ENCODE results near the gene KCNG2.

KCNG2 gene

DNA sequence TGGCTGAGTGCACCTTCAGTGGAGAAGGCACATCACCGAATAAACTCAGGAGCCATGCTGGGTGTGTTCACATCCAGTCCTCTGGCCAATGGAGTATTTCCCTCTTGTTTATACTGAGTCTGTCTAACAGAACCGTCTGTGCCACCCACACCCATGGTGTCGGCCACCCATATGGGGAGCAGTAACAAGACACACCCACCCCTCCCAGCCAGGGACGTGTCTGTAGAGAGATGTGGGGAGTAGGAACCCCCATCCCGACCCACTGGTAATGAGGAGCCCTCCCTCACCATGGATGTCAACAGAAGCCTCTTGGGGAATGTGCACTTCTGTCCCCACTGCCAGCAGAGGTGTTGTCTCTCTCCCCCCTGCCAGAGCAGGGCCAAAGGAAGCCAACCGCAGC, 37.1 kb downstream of the KCNG2 start:
- Histone ChIP-seq H3K27ac (ENCODE audit: low read depth, low read length) (no peak overlapping the region), H3K36me3 (ENCODE audit: insufficient read depth, low read length) (no peaks in the 10 kb centered on the region), H3K9ac (ENCODE audit: low read length) (no peak overlapping the region), H3K27me3 (ENCODE audit: control insufficient read depth in 1 of 2, insufficient read depth in 2 of 2, low read length in 2 of 2) (peaks cover 0 to 5% of the 10 kb centered on the region in 2 donors), H3K9me3 (ENCODE audit: low read length) (no peaks in the 10 kb centered on the region), H3K4me3 (ENCODE audit: low read depth in 1 of 2, low read length in 2 of 2) (no peak overlapping the region), H3K4me1 (ENCODE audit: insufficient read depth, low read length) (no peaks in the 10 kb centered on the region)

DNA sequence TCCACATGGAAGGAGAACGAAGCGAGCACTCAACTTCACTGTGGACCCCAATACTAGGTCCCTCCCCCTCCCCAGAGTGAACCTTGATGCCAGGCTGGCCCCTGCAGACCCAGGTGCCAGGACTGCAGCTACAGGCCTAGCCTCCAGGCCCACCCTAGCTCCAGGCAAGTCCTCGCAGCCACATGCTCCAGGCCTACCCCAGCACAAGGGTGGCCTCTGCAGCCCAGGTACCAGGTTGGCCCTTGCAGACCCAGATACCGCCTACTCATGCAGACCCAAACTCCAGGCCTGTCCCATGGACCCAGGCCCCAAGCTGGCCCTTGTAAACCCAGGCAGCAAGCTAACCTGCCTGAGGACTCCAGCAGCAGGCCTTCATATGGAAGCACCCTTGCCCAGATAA, 44.2 kb downstream of the KCNG2 start:
- no peak overlapping the region for H3K27ac ChIP-seq (ENCODE audit: low read depth, low read length)
- no peaks in the 10 kb centered on the region for H3K36me3 ChIP-seq (ENCODE audit: insufficient read depth, low read length)
- H3K9me3 ChIP-seq (ENCODE audit: low read length) = no peaks in the 10 kb centered on the region
- H3K4me1 ChIP-seq (ENCODE audit: insufficient read depth, low read length) = no peaks in the 10 kb centered on the region
- H3K4me3 ChIP-seq (ENCODE audit: low read depth in 1 of 2, low read length in 2 of 2) = no peak overlapping the region
- no peaks in the 10 kb centered on the region for H3K27me3 ChIP-seq (ENCODE audit: control insufficient read depth in 1 of 2, insufficient read depth in 2 of 2, low read length in 2 of 2)
- H3K9ac ChIP-seq (ENCODE audit: low read length) = no peak overlapping the region

DNA sequence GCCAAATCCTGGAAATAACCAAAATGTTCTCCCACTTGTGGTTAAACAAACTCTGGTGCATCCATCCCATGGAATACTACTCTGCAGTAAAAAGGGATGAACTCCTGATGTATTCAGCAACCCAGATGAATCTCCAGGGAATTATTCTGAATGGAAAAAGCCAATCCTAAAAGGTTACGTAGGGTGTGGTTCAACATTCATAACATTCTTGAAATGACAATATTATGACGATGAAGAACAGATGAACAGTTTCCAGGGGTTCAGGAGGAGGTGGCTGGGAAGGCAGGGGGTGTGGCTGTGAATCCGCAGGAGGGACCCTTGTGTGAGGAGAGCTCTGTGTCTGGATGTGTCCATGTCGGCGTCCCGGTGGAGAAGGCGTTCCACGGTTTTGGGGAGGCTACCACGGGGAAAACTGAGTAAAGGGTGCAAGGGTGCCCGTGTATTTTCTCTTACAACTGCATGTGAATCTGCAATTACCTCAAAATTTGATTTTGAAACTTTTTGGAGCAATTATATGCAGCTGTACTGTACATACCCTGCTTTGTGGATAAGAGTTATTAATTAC, 47.3 kb downstream of the KCNG2 start:
- no peak overlapping the region for H3K4me3 ChIP-seq (ENCODE audit: low read depth in 1 of 2, low read length in 2 of 2)
- no peak overlapping the region for H3K9ac ChIP-seq (ENCODE audit: low read length)
- H3K9me3 ChIP-seq (ENCODE audit: low read length) = no peaks in the 10 kb centered on the region
- no peaks in the 10 kb centered on the region for H3K36me3 ChIP-seq (ENCODE audit: insufficient read depth, low read length)
- H3K4me1 ChIP-seq (ENCODE audit: insufficient read depth, low read length) = no peaks in the 10 kb centered on the region
- no peaks in the 10 kb centered on the region for H3K27me3 ChIP-seq (ENCODE audit: control insufficient read depth in 1 of 2, insufficient read depth in 2 of 2, low read length in 2 of 2)
- H3K27ac ChIP-seq (ENCODE audit: low read depth, low read length) = no peak overlapping the region

DNA sequence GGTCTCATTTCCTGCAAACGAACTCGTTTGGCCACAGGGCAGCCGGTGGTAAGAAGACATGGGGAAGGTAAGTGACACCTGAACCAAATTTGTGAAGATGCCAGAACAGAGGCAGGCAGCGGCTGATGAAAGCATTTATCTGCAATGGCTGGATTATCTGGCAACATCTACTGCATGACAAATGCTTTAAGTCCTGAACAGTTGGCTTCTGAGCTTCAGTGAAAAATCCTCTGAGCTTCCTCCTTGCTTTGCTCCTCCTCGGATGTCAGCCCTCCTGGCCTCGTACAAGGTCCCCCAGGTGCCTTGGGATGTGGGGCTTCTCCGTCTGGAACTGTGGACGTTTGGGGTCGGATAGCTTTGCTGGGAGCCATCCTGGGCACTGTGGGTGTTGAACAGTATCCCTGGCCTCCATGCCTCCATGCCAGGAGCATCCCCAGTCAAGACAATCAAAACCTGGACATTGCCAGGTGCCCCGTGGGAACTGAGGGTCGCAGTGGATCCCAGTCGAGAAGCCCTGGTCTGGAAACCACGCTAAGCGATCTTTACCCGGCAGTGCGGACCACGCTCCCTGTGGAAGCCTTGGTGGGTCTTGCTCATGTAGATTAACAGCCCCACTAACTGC, 49.3 kb downstream of the KCNG2 start:
- Histone ChIP-seq H3K9me3 (ENCODE audit: low read length) (no peaks in the 10 kb centered on the region), H3K4me3 (ENCODE audit: low read depth in 1 of 2, low read length in 2 of 2) (no peak overlapping the region), H3K4me1 (ENCODE audit: insufficient read depth, low read length) (no peaks in the 10 kb centered on the region), H3K36me3 (ENCODE audit: insufficient read depth, low read length) (no peaks in the 10 kb centered on the region), H3K27ac (ENCODE audit: low read depth, low read length) (no peak overlapping the region), H3K27me3 (ENCODE audit: control insufficient read depth in 1 of 2, insufficient read depth in 2 of 2, low read length in 2 of 2) (no peaks in the 10 kb centered on the region), H3K9ac (ENCODE audit: low read length) (no peak overlapping the region)

DNA sequence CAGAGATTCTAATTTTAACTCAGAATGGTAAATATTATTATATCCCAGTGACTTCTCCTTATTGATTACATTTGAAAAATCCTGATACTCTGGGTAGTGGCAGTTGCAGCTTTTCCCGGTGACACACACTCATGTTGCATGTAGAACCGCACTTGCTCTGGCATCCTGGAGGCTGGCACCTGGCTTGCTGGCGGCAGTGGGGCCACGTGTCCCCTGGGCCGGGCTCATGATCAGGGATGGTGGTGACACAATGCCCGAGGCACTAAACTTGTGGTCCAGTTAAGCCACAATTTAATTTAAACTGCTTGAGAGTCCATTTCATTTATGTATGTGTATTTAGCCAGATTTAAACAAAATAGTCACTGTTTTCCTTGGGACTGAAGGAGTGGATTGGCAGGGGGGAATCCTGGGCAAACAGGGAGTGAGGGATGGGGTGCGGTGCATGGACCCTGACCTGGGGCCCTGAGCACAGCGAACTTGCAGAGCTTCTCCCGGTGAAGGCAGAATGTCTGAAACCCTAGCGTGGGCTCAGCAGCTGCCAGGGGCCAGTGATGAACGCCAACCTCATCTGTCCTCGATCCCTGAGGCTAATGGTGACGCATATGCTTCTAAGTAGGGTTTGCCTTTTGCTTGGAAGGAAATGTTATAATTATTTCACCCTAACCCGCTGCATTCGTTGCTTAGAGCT, 50.0 kb downstream of the KCNG2 start:
- no peaks in the 10 kb centered on the region for H3K36me3 ChIP-seq (ENCODE audit: insufficient read depth, low read length)
- H3K27ac ChIP-seq (ENCODE audit: low read depth, low read length) = no peak overlapping the region

DNA sequence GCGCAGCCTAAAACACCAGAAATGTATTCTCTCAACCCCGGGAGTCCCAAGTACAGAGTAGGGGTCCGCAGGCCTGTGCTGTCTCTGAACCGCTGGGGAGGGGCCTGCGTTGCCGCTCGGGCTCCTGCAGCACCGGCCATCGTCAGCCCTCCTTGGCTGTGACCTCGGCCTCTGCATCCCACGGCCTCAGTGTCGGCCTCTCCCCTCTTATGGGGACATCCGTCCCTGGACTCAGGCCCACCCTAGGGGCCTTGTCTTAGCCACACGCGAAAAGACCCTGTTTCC, 50.5 kb downstream of the KCNG2 start:
- H3K36me3 ChIP-seq (ENCODE audit: insufficient read depth, low read length) = no peaks in the 10 kb centered on the region
- no peaks in the 10 kb centered on the region for H3K27me3 ChIP-seq (ENCODE audit: control insufficient read depth in 1 of 2, insufficient read depth in 2 of 2, low read length in 2 of 2)
- H3K4me1 ChIP-seq (ENCODE audit: insufficient read depth, low read length) = no peaks in the 10 kb centered on the region
- no peak overlapping the region for H3K4me3 ChIP-seq (ENCODE audit: low read depth in 1 of 2, low read length in 2 of 2)
- H3K9me3 ChIP-seq (ENCODE audit: low read length) = no peaks in the 10 kb centered on the region
- H3K27ac ChIP-seq (ENCODE audit: low read depth, low read length) = no peak overlapping the region
- H3K9ac ChIP-seq (ENCODE audit: low read length) = no peak overlapping the region

More for the DNA sequence above, 50.0 kb downstream of the KCNG2 start:
- no peaks in the 10 kb centered on the region for H3K9me3 ChIP-seq (ENCODE audit: low read length)
- H3K27me3 ChIP-seq (ENCODE audit: control insufficient read depth in 1 of 2, insufficient read depth in 2 of 2, low read length in 2 of 2) = no peaks in the 10 kb centered on the region
- H3K4me1 ChIP-seq (ENCODE audit: insufficient read depth, low read length) = no peaks in the 10 kb centered on the region
- H3K4me3 ChIP-seq (ENCODE audit: low read depth in 1 of 2, low read length in 2 of 2) = no peak overlapping the region
- H3K9ac ChIP-seq (ENCODE audit: low read length) = no peak overlapping the region

DNA sequence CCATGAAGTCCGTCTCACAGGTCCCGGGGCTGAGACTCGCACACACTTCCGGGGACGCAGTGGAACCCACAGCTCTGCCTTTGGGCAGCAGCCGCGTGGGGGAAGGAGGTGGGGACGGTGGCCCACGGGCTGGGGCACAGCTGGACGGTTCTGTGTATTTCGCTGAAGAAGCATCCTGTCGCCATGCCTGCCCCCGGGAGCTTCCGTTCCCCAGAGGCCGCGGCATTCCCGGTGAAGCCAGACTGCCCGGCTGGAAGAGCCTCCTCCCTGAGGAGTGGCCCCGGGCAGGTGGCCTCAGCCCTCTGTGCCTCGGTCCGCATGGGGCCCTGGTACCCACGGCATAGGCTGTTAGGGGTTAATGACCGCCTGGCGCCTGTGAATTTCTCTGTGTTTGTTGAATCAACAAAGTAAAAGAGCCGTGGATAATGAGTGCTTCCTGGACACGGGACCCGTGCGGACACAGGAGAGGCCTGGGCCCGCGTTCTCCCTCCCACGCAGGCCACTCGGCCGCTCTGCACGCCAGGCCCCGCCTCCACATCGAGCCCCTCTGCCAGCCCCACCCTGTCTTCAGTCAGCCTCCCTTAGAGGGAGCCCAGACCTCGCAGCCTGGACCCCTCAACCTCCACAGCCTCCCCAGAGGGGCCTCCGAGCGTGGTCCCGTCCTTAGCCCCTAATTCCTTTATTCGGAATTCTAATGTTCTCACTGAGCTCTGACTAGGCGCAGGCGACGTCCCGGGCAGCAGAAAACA, 51.0 kb downstream of the KCNG2 start:
- H3K9me3 ChIP-seq (ENCODE audit: low read length) = no peaks in the 10 kb centered on the region
- no peaks in the 10 kb centered on the region for H3K27me3 ChIP-seq (ENCODE audit: control insufficient read depth in 1 of 2, insufficient read depth in 2 of 2, low read length in 2 of 2)
- H3K27ac ChIP-seq (ENCODE audit: low read depth, low read length) = no peak overlapping the region
- no peak overlapping the region for H3K4me3 ChIP-seq (ENCODE audit: low read depth in 1 of 2, low read length in 2 of 2)
- no peak overlapping the region for H3K9ac ChIP-seq (ENCODE audit: low read length)
- no peaks in the 10 kb centered on the region for H3K4me1 ChIP-seq (ENCODE audit: insufficient read depth, low read length)
- H3K36me3 ChIP-seq (ENCODE audit: insufficient read depth, low read length) = no peaks in the 10 kb centered on the region

DNA sequence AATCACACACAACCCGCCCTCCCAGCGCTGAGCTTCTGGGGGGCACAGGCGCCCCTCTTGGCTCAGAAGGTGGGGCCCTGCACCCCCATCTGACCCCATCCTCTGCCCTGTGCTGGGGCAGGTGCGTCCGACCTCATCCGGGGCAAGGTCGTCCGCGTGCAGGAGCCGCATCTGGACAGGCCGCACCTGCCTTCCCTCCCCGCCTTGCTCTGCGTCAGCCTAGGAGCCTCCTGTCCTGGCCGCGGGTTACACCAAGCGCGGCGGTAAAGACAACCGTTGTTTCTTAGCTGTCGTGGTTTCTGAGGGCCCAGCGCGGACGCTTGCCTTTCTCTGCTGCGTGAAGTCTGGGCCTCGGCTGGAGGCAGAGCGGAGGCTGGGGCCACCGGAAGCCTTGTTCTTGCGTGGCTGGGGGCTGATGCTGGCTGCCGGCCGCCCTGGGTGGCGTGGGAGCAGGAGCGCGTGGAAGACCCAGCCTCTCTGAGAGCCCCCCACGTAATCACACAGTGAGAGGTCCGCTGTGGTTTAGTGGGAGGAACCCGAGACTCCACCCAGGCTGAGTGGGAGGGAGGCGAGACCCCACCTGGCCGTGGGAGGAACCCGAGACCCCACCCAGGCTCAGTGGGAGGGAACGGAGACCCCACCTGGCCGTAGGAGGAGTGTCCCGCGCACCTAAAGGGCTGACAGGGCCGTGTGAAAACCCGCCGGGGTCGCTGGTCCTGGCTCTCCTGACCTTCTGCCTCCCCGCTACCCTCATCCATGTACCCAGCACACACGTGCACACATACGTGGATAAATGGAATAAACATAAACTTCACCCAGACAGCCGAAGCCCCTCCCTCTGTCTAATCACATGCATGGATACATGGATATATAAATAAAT, 51.8 kb downstream of the KCNG2 start:
- H3K4me1 ChIP-seq (ENCODE audit: insufficient read depth, low read length) = no peaks in the 10 kb centered on the region
- H3K27ac ChIP-seq (ENCODE audit: low read depth, low read length) = no peak overlapping the region
- no peaks in the 10 kb centered on the region for H3K36me3 ChIP-seq (ENCODE audit: insufficient read depth, low read length)
- no peaks in the 10 kb centered on the region for H3K9me3 ChIP-seq (ENCODE audit: low read length)
- no peaks in the 10 kb centered on the region for H3K27me3 ChIP-seq (ENCODE audit: control insufficient read depth in 1 of 2, insufficient read depth in 2 of 2, low read length in 2 of 2)
- H3K9ac ChIP-seq (ENCODE audit: low read length) = no peak overlapping the region
- H3K4me3 ChIP-seq (ENCODE audit: low read depth in 1 of 2, low read length in 2 of 2) = no peak overlapping the region

DNA sequence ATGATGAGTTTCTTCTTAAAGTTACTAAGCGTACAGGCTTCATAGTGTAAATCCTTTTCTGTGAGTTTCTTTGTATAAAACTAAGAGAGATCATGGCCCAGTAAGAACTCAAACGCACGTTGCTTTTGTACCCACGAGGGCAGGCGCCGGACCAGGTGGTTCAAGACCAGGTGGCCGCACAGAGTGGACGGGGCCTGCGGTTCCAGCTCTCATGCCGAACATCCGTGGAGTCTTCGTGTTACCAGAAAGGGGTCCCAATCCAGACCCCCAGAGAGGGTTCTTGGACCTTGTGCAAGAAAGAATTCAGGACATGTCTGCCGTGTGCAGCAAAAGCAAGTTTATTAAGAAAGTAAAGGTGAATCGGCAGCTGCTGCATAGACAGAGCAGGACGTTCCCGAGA, 53.0 kb downstream of the KCNG2 start:
- Histone ChIP-seq H3K9me3 (ENCODE audit: low read length) (no peaks in the 10 kb centered on the region), H3K4me1 (ENCODE audit: insufficient read depth, low read length) (no peaks in the 10 kb centered on the region), H3K9ac (ENCODE audit: low read length) (no peak overlapping the region), H3K27me3 (ENCODE audit: control insufficient read depth in 1 of 2, insufficient read depth in 2 of 2, low read length in 2 of 2) (no peaks in the 10 kb centered on the region), H3K36me3 (ENCODE audit: insufficient read depth, low read length) (no peaks in the 10 kb centered on the region), H3K4me3 (ENCODE audit: low read depth in 1 of 2, low read length in 2 of 2) (no peak overlapping the region), H3K27ac (ENCODE audit: low read depth, low read length) (no peak overlapping the region)

DNA sequence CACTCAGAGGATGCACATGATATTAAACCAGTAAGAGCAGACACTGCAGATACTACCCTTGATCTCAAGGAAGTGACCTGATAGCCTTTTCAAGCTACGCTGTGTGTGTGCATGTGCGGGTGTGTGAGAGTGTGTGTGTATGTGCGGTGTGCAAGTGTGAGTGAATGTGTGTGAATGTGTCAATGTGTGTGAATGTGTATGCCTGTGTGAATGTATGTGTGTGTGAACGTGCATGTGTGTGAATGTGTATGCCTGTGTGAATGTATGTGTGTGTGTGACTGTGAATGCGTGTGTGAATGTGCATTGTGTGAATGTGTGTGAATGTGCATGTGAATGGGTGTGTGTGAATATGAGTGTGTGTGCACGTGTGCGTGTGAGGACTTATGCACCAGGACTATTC, 53.8 kb downstream of the KCNG2 start:
- H3K4me3 ChIP-seq (ENCODE audit: low read depth in 1 of 2, low read length in 2 of 2) = no peak overlapping the region
- H3K4me1 ChIP-seq (ENCODE audit: insufficient read depth, low read length) = no peaks in the 10 kb centered on the region
- peaks cover 0 to 6% of the 10 kb centered on the region in 2 donors for H3K27me3 ChIP-seq (ENCODE audit: control insufficient read depth in 1 of 2, insufficient read depth in 2 of 2, low read length in 2 of 2)
- H3K9ac ChIP-seq (ENCODE audit: low read length) = no peak overlapping the region
- H3K27ac ChIP-seq (ENCODE audit: low read depth, low read length) = no peak overlapping the region
- no peaks in the 10 kb centered on the region for H3K36me3 ChIP-seq (ENCODE audit: insufficient read depth, low read length)
- no peaks in the 10 kb centered on the region for H3K9me3 ChIP-seq (ENCODE audit: low read length)

DNA sequence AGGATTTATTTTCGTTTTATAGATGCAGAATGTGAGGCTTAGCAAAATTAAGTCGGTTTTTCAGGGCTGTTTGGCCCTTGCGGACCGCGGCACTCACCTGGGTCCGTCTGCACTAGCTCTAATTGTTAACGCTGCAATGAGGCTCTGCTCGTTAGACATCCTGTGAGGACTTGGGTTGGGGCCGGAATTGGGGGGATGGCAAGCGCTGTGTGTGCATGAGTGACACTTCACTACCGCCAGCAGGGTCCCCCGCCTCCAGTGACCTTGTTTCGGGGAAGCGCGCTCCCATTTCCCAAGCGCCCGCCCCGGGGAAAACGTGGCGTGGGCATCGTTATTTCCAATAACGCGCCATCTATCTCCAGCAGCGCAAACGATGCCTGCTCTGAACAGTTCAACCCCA, 54.2 kb downstream of the KCNG2 start:
- Histone ChIP-seq H3K27me3 (ENCODE audit: control insufficient read depth in 1 of 2, insufficient read depth in 2 of 2, low read length in 2 of 2) (peaks cover 0 to 7% of the 10 kb centered on the region in 2 donors), H3K4me3 (ENCODE audit: low read depth in 1 of 2, low read length in 2 of 2) (no peak overlapping the region), H3K36me3 (ENCODE audit: insufficient read depth, low read length) (no peaks in the 10 kb centered on the region), H3K9ac (ENCODE audit: low read length) (no peak overlapping the region), H3K27ac (ENCODE audit: low read depth, low read length) (no peak overlapping the region), H3K4me1 (ENCODE audit: insufficient read depth, low read length) (no peaks in the 10 kb centered on the region), H3K9me3 (ENCODE audit: low read length) (no peaks in the 10 kb centered on the region)

Measured in muscle layer of colon (tissue), 2 donors.